ENCODE results near the gene CUX1.
"Not testable (repeated sequence)": the region's sequence is repeated elsewhere in the genome, so short reads cannot be mapped to it uniquely, and the experiment has no call there.

CUX1 gene

DNA sequence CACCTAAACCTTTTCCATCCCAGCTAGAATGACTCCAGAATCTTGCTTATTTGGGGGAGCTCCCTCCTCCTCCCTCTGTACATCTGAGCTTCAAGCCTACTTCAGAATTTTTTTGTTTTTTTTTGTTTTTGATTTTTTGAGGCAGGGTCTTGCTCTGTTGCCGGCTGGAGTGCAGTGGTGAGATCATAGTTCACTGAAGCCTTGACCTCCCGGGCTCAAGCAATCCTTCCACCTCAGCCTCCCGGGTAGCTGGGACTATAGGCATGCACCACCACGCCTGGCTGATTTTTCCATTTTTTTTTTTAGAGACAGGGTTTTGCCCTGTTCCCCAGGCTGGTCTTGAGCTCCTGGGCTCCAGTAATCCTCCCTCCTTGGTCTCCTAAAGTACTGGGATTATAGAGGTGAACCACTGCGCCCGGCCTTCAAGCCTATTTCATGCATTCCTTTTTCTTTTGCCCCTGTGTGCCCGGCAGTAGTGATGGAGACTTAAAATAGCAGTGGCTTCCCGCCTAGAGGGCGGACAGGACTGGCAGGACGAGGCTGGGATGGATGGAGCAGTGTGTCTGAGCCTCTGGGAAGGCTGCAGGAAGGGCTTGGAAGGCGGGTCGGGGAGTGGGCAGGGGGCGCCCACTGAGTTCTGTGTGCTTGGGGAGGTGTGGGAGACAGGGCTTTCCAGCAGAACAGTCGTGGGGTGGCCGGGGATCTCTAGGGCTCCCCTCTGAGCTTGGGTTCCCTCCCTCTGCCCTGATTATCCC lies 8.8 kb downstream of the CUX1 start:
- H3K36me3 Mint-ChIP-seq (ENCODE audit: low read depth): no peaks in the 10 kb centered on the region
- no peaks in the 10 kb centered on the region for H3K9me3 Mint-ChIP-seq
- DNase-seq (no peak), ATAC-seq (no peak)
- H3K27me3 Mint-ChIP-seq: no peaks in the 10 kb centered on the region
- H3K4me1 Mint-ChIP-seq: peaks cover 6% of the 10 kb centered on the region
- H3K4me3 Mint-ChIP-seq: no peak overlapping the region
- H3K27ac Mint-ChIP-seq: no peak overlapping the region

DNA sequence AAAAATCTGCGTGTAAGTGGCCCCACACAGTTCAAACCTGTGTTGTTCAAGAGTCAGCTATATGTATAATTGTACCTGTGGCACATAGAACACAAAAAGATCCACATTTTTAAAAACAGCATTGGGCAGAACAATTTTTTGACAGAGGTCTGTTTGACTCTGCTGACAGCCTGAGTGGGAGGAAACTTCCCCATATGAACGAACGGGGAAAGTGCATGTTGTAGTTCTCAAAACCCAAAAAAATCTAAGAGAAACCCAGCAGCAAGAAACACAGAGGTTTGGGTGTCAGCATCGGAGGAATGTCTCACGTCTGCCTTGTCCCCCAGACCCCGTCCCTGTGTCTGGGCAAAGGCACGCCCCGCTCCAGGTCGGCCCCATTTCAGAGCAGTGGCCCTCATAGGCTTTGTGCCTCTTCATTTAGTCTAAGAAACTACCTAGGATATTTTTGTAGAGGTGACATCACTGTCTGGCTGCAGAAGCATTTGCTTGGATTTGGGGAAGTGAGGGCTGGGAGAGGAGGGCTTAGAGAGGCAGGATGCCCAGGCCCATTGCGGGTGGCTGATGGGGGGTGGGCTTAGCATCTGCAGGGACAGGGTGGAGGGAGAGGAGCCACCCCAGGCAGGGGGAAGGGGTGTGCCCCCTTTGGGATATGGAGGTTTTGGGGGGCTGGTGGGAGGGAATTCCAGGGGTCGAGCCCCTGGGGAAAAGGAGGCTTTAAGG lies 11.0 kb downstream of the CUX1 start:
- H3K27ac Mint-ChIP-seq: no peak overlapping the region
- ATAC-seq: no peak
- peaks cover 4% of the 10 kb centered on the region for H3K4me1 Mint-ChIP-seq
- no peaks in the 10 kb centered on the region for H3K9me3 Mint-ChIP-seq
- DNase-seq: no peak
- no peaks in the 10 kb centered on the region for H3K27me3 Mint-ChIP-seq
- H3K4me3 Mint-ChIP-seq: no peak overlapping the region
- no peaks in the 10 kb centered on the region for H3K36me3 Mint-ChIP-seq (ENCODE audit: low read depth)

DNA sequence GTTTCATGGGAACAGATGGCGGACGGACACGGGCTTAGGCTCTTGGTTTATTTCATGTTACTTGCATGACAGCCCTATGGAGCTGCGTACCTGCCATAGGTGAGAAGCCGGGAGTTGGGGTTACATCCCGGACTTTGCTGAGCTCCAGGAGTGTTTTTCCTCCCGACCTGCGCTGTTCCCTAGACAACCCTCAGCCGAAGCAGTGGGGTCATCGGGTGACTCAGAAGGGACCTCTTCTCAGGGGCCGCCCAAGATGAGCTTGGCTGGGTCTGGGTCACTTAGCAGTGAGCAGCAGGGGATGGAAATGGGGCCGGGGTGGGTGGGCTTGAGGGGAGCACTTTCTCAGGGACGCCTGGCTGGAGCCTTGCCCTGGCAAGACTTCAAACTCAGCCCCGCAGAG lies 11.9 kb downstream of the CUX1 start:
- Mint-ChIP-seq H3K27ac (no peak overlapping the region), H3K9me3 (no peaks in the 10 kb centered on the region)

DNA sequence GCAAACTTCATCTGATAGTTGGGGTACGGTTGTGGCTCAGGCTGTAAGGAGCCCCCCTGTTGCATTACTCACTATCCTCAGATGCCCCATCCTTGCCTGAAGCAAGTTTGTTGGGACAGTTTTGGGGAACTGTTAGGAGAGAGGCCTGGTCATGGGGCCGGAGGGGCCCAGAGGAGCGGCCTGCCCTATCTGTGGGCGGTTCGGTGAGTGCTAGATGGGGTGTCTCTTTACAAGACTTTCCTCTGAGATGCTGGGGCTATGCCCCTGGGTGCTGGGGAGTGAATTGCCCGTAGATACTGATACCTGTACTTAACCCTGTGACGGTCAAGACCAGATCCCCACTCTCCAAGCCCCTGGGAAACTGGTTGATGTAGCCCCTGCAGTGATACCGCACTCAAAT lies 12.4 kb downstream of the CUX1 start:
- Mint-ChIP-seq H3K36me3 (ENCODE audit: low read depth) (no peaks in the 10 kb centered on the region), H3K27me3 (no peaks in the 10 kb centered on the region), H3K4me3 (no peak overlapping the region), H3K9me3 (no peaks in the 10 kb centered on the region), H3K27ac (no peak overlapping the region), H3K4me1 (peaks cover 4% of the 10 kb centered on the region)
- DNase-seq (no peak), ATAC-seq (no peak)

More for the DNA sequence above, 11.9 kb downstream of the CUX1 start:
- Mint-ChIP-seq H3K4me3 (no peak overlapping the region), H3K27me3 (no peaks in the 10 kb centered on the region), H3K36me3 (ENCODE audit: low read depth) (no peaks in the 10 kb centered on the region), H3K4me1 (peaks cover 4% of the 10 kb centered on the region)
- DNase-seq (no peak), ATAC-seq (no peak)

DNA sequence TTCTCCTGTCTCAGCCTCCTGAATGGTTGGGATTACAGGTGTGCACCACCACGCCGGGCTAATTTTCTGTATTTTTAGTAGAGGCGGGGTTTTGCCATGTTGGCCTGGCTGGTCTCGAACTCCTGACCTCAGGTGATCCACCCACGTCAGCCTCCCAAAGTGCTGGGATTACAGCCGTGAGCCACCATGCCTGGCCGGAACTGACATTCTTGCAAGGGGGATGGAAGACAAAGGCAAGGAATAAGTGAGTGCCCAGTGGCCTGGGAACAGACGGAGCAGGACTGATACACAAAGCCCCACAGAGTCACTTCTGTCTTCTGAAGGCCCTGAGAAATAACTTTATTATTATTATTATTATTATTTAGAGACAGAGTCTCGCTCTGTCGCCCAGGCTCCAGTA lies 14.0 kb downstream of the CUX1 start:
- H3K36me3 Mint-ChIP-seq (ENCODE audit: low read depth); H3K27ac Mint-ChIP-seq; H3K9me3 Mint-ChIP-seq; H3K4me3 Mint-ChIP-seq; DNase-seq; H3K27me3 Mint-ChIP-seq; H3K4me1 Mint-ChIP-seq; ATAC-seq: not testable (repeated sequence)

DNA sequence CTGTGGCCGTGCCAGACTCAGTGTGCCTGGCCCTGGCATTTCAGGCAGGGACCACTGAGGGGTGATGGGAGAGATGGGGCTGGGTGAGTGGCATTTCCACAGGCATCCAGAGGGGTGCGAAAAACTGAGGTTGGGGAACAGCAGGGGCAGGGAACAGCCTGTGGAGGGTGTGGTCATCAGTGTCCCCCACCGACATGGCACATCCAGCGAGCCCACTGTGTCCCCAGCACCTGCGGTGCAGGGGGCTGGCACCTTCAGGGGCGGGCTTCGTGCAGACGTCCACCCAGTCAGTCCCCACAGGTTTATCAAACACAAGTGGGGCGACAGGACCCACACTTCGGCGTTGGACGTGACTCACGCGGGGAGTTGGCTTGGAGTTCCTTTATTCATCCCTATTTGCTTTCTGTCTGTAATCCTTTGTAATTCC lies 14.8 kb downstream of the CUX1 start:
- Mint-ChIP-seq H3K9me3 (no peaks in the 10 kb centered on the region), H3K4me1 (peaks cover 2% of the 10 kb centered on the region)

DNA sequence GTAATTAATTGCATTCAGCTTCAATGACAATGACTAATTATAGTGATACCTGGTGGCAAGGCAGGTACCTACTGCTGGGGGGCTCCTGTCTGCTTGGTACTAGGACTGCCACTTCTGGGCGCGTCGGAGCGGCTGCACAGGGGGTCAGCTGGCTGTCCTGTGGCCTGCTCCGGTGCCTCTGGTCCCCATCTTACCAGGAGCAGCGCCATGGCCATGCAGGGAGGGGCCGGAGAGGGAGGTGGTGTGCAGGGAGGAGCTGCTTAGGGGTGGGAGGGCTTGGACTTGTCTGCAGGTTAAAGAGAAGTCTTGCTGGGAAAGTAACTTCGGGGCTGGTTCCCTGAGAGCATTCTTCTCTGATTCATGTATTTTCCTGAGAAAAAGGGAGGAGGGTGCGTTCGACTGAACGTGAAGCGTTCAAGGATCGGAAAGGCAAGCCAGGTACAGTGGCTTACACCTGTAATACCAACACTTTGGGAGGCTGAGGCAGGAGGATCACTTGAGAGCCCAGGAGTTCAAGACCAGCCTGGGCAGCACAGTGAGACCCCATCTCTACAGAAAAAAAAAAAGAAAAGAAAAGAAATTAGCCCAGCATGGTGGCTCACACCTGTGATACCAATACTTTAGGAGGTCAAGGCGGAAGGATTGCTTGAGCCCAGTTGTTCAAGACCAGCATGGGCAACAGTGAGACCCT lies 15.4 kb downstream of the CUX1 start:
- no peaks in the 10 kb centered on the region for H3K9me3 Mint-ChIP-seq
- DNase-seq (no peak), ATAC-seq (no peak)
- no peak overlapping the region for H3K4me3 Mint-ChIP-seq
- H3K27ac Mint-ChIP-seq: no peak overlapping the region
- no peaks in the 10 kb centered on the region for H3K27me3 Mint-ChIP-seq
- no peaks in the 10 kb centered on the region for H3K4me1 Mint-ChIP-seq
- no peaks in the 10 kb centered on the region for H3K36me3 Mint-ChIP-seq (ENCODE audit: low read depth)

More for the DNA sequence above, 14.8 kb downstream of the CUX1 start:
- Mint-ChIP-seq H3K27ac (no peak overlapping the region), H3K4me3 (no peak overlapping the region), H3K36me3 (ENCODE audit: low read depth) (no peaks in the 10 kb centered on the region), H3K27me3 (no peaks in the 10 kb centered on the region)
- DNase-seq (no peak), ATAC-seq (no peak)

DNA sequence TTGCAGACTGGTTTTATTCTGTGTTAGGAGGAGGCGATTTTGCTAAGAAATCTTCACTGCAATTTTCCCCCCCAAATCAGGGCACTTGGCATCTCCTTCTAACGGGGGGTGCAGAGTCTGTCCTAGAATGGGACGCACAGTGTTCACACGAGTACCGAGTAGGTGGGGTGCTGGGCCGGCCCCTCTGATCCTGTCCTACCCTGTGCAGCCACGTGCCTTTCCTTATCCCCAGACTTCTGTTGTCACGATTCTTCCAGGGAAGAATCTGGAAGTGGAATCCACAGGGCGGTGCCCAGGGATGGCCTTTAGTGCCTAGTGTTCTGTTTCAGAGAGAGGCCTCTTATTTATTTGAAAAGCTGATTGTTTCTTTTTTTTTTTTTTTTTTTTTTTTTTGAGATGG lies 16.4 kb downstream of the CUX1 start:
- ATAC-seq (no peak), DNase-seq (no peak)
- Mint-ChIP-seq H3K9me3 (no peaks in the 10 kb centered on the region), H3K27ac (no peak overlapping the region), H3K36me3 (ENCODE audit: low read depth) (no peaks in the 10 kb centered on the region), H3K4me1 (no peaks in the 10 kb centered on the region), H3K27me3 (no peaks in the 10 kb centered on the region), H3K4me3 (no peak overlapping the region)

DNA sequence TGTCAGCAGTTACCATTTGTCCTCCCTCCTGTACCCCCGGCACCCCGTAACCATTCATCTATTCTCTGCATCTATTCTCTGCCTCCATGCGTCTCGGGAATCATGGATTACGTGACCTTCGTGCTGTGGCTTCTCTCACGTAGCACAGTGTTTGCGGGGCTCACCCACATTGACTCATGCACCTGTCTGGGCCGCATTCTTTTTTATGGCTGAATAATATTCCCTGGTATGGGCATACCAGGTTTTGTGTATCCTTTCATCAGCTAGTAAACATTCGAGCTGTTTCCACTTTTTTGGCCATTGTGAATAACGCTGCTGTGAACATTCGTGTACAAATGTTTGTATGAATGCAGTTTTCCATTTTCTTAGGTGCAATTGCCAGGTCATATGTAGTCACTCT lies 17.7 kb downstream of the CUX1 start:
- no peaks in the 10 kb centered on the region for H3K27me3 Mint-ChIP-seq

DNA sequence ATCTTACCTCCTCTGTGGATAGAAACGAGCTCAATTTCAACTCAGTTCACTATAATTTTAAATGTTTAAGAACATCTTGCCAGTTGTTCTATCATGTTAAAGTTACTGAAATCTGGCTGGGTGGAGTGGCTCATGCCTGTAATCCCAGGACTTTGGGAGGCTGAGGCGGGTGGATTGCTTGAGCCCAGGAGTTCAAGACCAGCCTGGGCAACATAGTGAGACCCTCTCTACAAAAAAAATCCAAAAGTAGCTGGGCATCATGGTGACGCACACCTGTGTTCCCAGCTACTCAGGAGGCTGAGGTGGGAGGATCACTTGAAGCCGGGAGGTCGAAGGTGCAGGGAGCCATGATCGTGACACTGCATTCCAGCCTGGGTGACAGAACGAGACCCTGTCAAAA lies 20.0 kb downstream of the CUX1 start:
- H3K27me3 Mint-ChIP-seq; H3K9me3 Mint-ChIP-seq; H3K4me3 Mint-ChIP-seq; H3K27ac Mint-ChIP-seq; ATAC-seq; H3K36me3 Mint-ChIP-seq (ENCODE audit: low read depth); DNase-seq; H3K4me1 Mint-ChIP-seq: not testable (repeated sequence)

More for the DNA sequence above, 17.7 kb downstream of the CUX1 start:
- Mint-ChIP-seq H3K27ac (no peak overlapping the region), H3K4me1 (peaks cover 3% of the 10 kb centered on the region), H3K36me3 (ENCODE audit: low read depth) (no peaks in the 10 kb centered on the region), H3K9me3 (no peaks in the 10 kb centered on the region), H3K4me3 (no peak overlapping the region)
- ATAC-seq (no peak), DNase-seq (no peak)

DNA sequence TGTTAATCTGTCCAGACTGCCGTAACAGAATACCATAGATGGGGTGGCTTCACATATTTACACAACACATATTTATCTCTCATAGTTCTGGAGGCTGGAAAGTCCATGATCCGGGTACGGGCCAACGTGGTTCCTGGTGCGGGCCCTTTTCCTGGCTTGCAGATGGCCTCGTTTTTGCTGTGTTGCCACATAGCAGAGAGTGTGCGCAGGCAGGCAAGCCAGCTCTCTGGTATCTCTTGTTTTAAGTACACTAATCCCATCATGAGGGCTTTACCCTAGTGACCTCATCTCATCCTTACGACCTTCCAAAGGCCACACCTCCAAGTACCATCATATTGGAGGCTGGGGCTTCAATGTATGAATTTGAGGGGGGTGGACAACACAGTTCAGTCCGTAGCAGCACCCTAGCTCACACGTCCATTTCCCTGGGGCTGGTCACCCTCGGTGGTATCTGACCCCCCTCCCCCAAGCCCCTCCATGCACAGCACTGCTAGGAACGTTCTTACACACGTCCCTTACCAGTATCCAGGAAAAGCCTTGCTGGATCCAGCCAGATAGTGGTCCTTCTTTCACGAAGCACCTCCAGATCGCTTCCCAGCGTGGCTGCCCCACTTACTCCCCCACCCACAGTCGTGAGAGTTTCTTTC lies 21.5 kb downstream of the CUX1 start:
- H3K27me3 Mint-ChIP-seq: no peaks in the 10 kb centered on the region
- no peaks in the 10 kb centered on the region for H3K36me3 Mint-ChIP-seq (ENCODE audit: low read depth)
- H3K27ac Mint-ChIP-seq: no peak overlapping the region
- H3K9me3 Mint-ChIP-seq: no peaks in the 10 kb centered on the region
- ATAC-seq: no peak
- H3K4me3 Mint-ChIP-seq: no peak overlapping the region
- DNase-seq: no peak
- peaks cover 3% of the 10 kb centered on the region for H3K4me1 Mint-ChIP-seq

DNA sequence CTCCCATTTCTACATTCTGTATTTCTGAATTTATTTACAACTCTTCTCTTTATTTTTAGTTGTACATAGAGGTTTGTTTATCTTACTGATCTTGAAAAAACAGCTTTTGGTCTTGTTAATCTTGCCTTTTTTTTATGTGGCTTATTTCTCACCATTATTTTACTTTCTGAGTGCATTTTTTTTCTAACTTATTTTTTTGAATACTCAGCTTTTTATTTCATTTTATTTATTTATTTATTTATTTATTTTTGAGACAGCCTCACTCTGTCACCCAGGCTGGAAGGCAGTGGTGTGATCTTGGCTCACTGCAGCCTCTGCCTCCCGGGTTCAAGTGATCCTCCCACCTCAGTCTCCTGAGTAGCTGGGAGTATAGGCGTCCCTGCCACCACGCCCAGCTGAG lies 23.9 kb downstream of the CUX1 start:
- no peaks in the 10 kb centered on the region for H3K27me3 Mint-ChIP-seq
- H3K9me3 Mint-ChIP-seq: no peaks in the 10 kb centered on the region
- ATAC-seq: no peak
- H3K4me3 Mint-ChIP-seq: no peak overlapping the region
- no peak for DNase-seq
- H3K4me1 Mint-ChIP-seq: peaks cover 3% of the 10 kb centered on the region
- H3K36me3 Mint-ChIP-seq (ENCODE audit: low read depth): no peaks in the 10 kb centered on the region
- H3K27ac Mint-ChIP-seq: no peak overlapping the region

DNA sequence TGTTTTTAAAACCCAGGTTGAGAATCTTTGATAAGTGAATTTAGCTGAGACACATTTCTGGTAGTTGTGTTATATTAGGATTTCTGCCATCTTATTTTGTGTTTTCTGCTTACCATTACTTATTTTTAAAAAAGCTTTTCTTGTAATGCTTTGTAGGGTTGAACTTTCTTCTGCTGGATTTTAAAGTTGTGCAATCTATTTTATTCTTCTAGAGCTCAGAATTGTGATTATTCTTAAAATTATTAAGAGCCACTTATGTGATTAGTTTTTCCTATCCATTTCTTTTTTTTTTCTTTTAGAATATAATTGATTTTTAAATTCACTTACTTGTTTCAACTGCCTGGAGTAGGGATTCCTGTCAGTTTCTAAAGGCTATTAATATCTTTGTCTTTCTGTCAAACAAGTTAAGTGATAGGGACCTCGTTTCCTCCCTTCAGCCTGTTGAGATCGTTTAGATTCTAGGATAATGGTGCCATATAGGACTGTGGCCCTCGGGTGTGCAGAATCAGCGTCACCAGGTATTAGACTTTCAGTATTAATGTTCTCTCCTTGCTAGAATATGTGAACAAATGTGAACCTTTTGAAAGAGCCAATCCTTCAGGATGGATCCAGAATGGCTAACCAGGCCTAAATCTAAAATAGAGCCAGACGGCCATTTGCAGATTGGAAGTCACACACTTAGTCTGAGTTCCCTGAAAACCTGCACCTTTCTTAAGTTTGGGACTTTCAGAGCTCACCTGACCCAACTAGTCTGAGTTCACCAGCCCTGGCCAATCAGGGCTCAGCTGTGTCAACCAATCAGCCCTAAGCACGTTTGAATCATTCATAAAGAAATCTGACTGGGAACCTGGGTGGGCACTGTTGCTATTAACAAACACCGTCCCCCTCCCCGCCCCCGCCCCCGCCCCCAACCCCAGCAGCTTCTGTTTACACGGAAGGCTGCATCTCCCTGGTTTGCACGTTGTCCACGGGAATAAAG lies 26.2 kb downstream of the CUX1 start:
- ATAC-seq (no peak), DNase-seq (no peak)
- no peak overlapping the region for H3K4me3 Mint-ChIP-seq
- peaks cover 8% of the 10 kb centered on the region for H3K4me1 Mint-ChIP-seq
- no peak overlapping the region for H3K27ac Mint-ChIP-seq
- peaks cover 4% of the 10 kb centered on the region for H3K36me3 Mint-ChIP-seq (ENCODE audit: low read depth)
- no peaks in the 10 kb centered on the region for H3K27me3 Mint-ChIP-seq
- no peaks in the 10 kb centered on the region for H3K9me3 Mint-ChIP-seq

DNA sequence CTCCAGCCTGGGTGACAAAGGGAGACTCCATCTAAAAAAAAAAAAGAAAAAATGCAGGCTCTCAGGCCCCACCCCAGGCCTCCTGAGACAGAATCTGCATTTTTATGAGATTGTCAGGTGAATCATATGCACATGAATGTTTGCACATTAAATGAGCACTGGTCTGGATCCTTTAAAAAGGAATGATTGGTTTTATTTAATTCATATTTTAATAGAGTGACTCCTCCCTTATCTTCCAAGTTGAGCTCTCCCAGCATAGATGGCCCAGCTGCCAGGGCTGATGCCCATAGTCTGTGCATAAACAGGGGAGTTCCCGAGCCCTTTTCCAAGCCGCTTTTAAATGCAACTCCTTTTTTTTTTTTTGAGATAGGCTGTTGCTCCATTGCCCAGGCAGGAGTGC lies 28.5 kb downstream of the CUX1 start:
- DNase-seq: no peak
- H3K36me3 Mint-ChIP-seq (ENCODE audit: low read depth): peaks cover 7% of the 10 kb centered on the region
- H3K9me3 Mint-ChIP-seq: no peaks in the 10 kb centered on the region
- no peak for ATAC-seq
- no peaks in the 10 kb centered on the region for H3K27me3 Mint-ChIP-seq
- H3K27ac Mint-ChIP-seq: no peak overlapping the region
- peaks cover 6% of the 10 kb centered on the region for H3K4me1 Mint-ChIP-seq
- H3K4me3 Mint-ChIP-seq: no peak overlapping the region

Data from activated naive CD8-positive, alpha-beta T cell treated with anti-CD3 and anti-CD28 coated beads, Interleukin-2, amount 50 U/mL, for 24 hours (primary cell).